GM10266 (cell line): ENCODE measurements around the gene DCUN1D3.

Source experiments
- DNase-seq: peaks from one replicate; pipeline ENCODE4 v3.0.0; 2012; ENCODE audit errors: extremely low spot score
- CTCF ChIP-seq: IDR thresholded peaks from 2 replicates; pipeline ENCODE4 v1.5.1; 2012; ENCODE audit warnings: mild to moderate bottlenecking, low read depth; ENCODE audit not compliant: control insufficient read depth, insufficient read depth; ENCODE audit errors: missing control alignments

DCUN1D3 gene

GRCh38 chr16:20829536-20829935, 70.6 kb downstream of the DCUN1D3 start:
- TF ChIP-seq CTCF: no peak
- no peak for DNase-seq

GRCh38 chr16:20826039-20826566, 74.1 kb downstream of the DCUN1D3 start:
- no peak for TF ChIP-seq CTCF
- no peak for DNase-seq

- DNase-seq: no peak
- TF ChIP-seq CTCF: no peak
These were observed 77.4 kb downstream of the DCUN1D3 start for GRCh38 chr16:20822521-20823325.

GRCh38 chr16:20821682-20822081, 78.5 kb downstream of the DCUN1D3 start:
- no peak for TF ChIP-seq CTCF
- no peak for DNase-seq

- TF ChIP-seq CTCF: no peak
- DNase-seq: no peak
These were observed 81.1 kb downstream of the DCUN1D3 start for GRCh38 chr16:20818929-20819585.

GRCh38 chr16:20814784-20815183, 85.4 kb downstream of the DCUN1D3 start:
- no peak for DNase-seq
- no peak for TF ChIP-seq CTCF

- DNase-seq: no peak
- TF ChIP-seq CTCF: no peak
These were observed 87.6 kb downstream of the DCUN1D3 start for GRCh38 chr16:20812510-20812909.
